ENCODE data around the gene F2R.

The F2R gene

GRCh38 chr5:76697670-76698069 lies 18.3 kb upstream of the F2R start:
- Histone ChIP-seq H3K27me3 (ENCODE audit: control insufficient read depth in 1 of 2, insufficient read depth in 1 of 2, low read length in 2 of 2) (no peaks in the 10 kb centered on the region), H2AFZ (ENCODE audit: low read depth, low read length) (no peak overlapping the region), H3K27ac (ENCODE audit: low read length, poor library complexity, severe bottlenecking) (no peak overlapping the region), H3K4me2 (ENCODE audit: low read length, poor library complexity, severe bottlenecking) (no peak overlapping the region), H4K91ac (ENCODE audit: low read length) (no peak overlapping the region), H3K14ac (ENCODE audit: low read length in 2 of 2) (no peak overlapping the region), H2BK120ac (ENCODE audit: low read depth, low read length) (no peak overlapping the region), H2BK12ac (ENCODE audit: low read length in 2 of 2) (no peak overlapping the region), H3K23ac (ENCODE audit: low read length in 2 of 2) (no peak overlapping the region), H2AK5ac (ENCODE audit: low read length, severe bottlenecking) (no peak overlapping the region), H3K9ac (ENCODE audit: low read length) (no peak overlapping the region), H3K4me1 (ENCODE audit: control insufficient read depth, insufficient read depth, low read depth, low read length) (peaks cover 6% of the 10 kb centered on the region), H3K79me1 (replicated peaks; ENCODE audit: low read length, poor library complexity, severe bottlenecking) (no peaks in the 10 kb centered on the region), H3K36me3 (ENCODE audit: control insufficient read depth in 1 of 2, insufficient read depth in 2 of 2, low read depth in 1 of 2, low read length in 2 of 2) (no peaks in the 10 kb centered on the region), H3K4me3 (ENCODE audit: insufficient read depth in 1 of 2, low read depth in 1 of 2, low read length in 2 of 2) (no peak overlapping the region), H2BK5ac (ENCODE audit: low read depth, low read length, poor library complexity, severe bottlenecking) (no peak overlapping the region), H4K8ac (ENCODE audit: low read length) (no peak overlapping the region), H3K9me3 (ENCODE audit: control insufficient read depth, low read length) (no peaks in the 10 kb centered on the region), H2BK15ac (ENCODE audit: low read depth, poor library complexity, severe bottlenecking) (no peak overlapping the region), H3K18ac (ENCODE audit: low read depth in 1 of 2, low read length in 2 of 2) (no peak overlapping the region), H3K4ac (ENCODE audit: low read depth in 1 of 2, low read length in 2 of 2) (no peak overlapping the region)
- WGBS, result 98% methylated on average over 4 of the region's 5 CpGs
- no peak for DNase-seq

DNA sequence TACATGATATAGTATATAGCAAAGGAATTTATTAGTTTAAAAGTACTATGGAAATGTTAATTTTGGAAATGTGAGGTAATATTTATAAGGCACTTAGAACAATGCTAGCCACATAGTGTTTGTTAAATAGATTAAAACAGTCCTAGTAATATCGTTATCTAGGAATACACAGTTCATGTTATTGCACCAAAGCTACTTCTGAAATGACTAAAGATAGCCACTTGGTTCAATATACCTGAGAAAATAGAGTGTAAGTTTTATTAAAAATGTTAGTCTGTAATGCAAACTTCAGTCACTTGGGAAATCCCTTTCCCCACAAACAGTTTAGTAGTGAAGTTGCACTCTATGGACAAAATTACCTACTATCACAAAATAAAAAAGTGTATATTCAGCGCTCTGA lies 15.4 kb upstream of the F2R start:
- H2BK5ac ChIP-seq (ENCODE audit: low read depth, low read length, poor library complexity, severe bottlenecking), result no peak overlapping the region
- no peak overlapping the region for H4K91ac ChIP-seq (ENCODE audit: low read length)
- H3K4me3 ChIP-seq (ENCODE audit: insufficient read depth in 1 of 2, low read depth in 1 of 2, low read length in 2 of 2), result no peak overlapping the region
- no peaks in the 10 kb centered on the region for H3K27me3 ChIP-seq (ENCODE audit: control insufficient read depth in 1 of 2, insufficient read depth in 1 of 2, low read length in 2 of 2)
- 100% methylated on average over 1 of the region's 2 CpGs for WGBS
- no peak overlapping the region for H4K8ac ChIP-seq (ENCODE audit: low read length)
- H3K9me3 ChIP-seq (ENCODE audit: control insufficient read depth, low read length), result no peaks in the 10 kb centered on the region
- H3K4ac ChIP-seq (ENCODE audit: low read depth in 1 of 2, low read length in 2 of 2), result peak overlapping the region in 1 of 2 experiments; percentile 41
- H3K4me1 ChIP-seq (ENCODE audit: control insufficient read depth, insufficient read depth, low read depth, low read length), result peaks cover 6% of the 10 kb centered on the region
- no peaks in the 10 kb centered on the region for H3K36me3 ChIP-seq (ENCODE audit: control insufficient read depth in 1 of 2, insufficient read depth in 2 of 2, low read depth in 1 of 2, low read length in 2 of 2)
- no peak overlapping the region for H2BK120ac ChIP-seq (ENCODE audit: low read depth, low read length)
- H3K79me1 ChIP-seq (replicated peaks; ENCODE audit: low read length, poor library complexity, severe bottlenecking), result no peaks in the 10 kb centered on the region
- H3K23ac ChIP-seq (ENCODE audit: low read length in 2 of 2), result no peak overlapping the region
- DNase-seq, result no peak
- H3K9ac ChIP-seq (ENCODE audit: low read length), result no peak overlapping the region
- no peak overlapping the region for H2AK5ac ChIP-seq (ENCODE audit: low read length, severe bottlenecking)
- no peak overlapping the region for H3K18ac ChIP-seq (ENCODE audit: low read depth in 1 of 2, low read length in 2 of 2)
- no peak overlapping the region for H2BK15ac ChIP-seq (ENCODE audit: low read depth, poor library complexity, severe bottlenecking)
- no peak overlapping the region for H3K4me2 ChIP-seq (ENCODE audit: low read length, poor library complexity, severe bottlenecking)
- no peak overlapping the region for H3K14ac ChIP-seq (ENCODE audit: low read length in 2 of 2)
- H2BK12ac ChIP-seq (ENCODE audit: low read length in 2 of 2), result no peak overlapping the region
- H3K27ac ChIP-seq (ENCODE audit: low read length, poor library complexity, severe bottlenecking), result no peak overlapping the region
- H2AFZ ChIP-seq (ENCODE audit: low read depth, low read length), result no peak overlapping the region

DNA sequence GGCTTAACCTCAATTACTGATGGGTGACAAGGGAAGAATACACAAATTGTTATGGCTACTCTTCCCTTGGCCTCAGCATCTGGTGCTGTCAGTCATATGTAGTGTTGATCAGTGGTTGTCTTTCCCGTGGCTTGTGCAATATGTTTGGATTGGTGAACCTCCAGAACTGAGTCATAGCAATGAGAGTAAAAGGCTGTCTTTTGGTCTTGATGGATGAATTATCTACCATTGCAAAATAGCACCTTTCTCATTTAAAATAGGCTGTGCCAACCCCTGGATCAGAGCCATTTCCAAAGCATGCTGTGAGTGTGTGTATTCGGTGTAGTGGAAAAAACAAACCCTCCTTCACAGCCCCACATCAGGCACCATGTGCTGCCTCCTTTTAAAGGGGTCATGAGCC lies 14.6 kb upstream of the F2R start:
- no peak overlapping the region for H3K14ac ChIP-seq (ENCODE audit: low read length in 2 of 2)
- peak; percentile 88 for DNase-seq
- peak overlapping the region; percentile 61 for H4K91ac ChIP-seq (ENCODE audit: low read length)
- no peak overlapping the region for H2BK5ac ChIP-seq (ENCODE audit: low read depth, low read length, poor library complexity, severe bottlenecking)
- H3K4ac ChIP-seq (ENCODE audit: low read depth in 1 of 2, low read length in 2 of 2), result peak overlapping the region in 1 of 2 experiments; percentile 81
- H3K27me3 ChIP-seq (ENCODE audit: control insufficient read depth in 1 of 2, insufficient read depth in 1 of 2, low read length in 2 of 2), result no peaks in the 10 kb centered on the region
- peak overlapping the region; percentile 75 for H2AK5ac ChIP-seq (ENCODE audit: low read length, severe bottlenecking)
- peaks cover 6% of the 10 kb centered on the region for H3K4me1 ChIP-seq (ENCODE audit: control insufficient read depth, insufficient read depth, low read depth, low read length)
- H4K8ac ChIP-seq (ENCODE audit: low read length), result peak overlapping the region; percentile 28
- H2BK120ac ChIP-seq (ENCODE audit: low read depth, low read length), result peak overlapping the region; percentile 49
- peak overlapping the region; percentile 17 for H3K27ac ChIP-seq (ENCODE audit: low read length, poor library complexity, severe bottlenecking)
- WGBS, result 33% methylated on average over 2 of the region's 2 CpGs
- H3K18ac ChIP-seq (ENCODE audit: low read depth in 1 of 2, low read length in 2 of 2), result peak overlapping the region; percentile 78 to 79
- no peak overlapping the region for H3K23ac ChIP-seq (ENCODE audit: low read length in 2 of 2)
- no peak overlapping the region for H2BK15ac ChIP-seq (ENCODE audit: low read depth, poor library complexity, severe bottlenecking)
- no peak overlapping the region for H3K4me3 ChIP-seq (ENCODE audit: insufficient read depth in 1 of 2, low read depth in 1 of 2, low read length in 2 of 2)
- H3K36me3 ChIP-seq (ENCODE audit: control insufficient read depth in 1 of 2, insufficient read depth in 2 of 2, low read depth in 1 of 2, low read length in 2 of 2), result no peaks in the 10 kb centered on the region
- H3K4me2 ChIP-seq (ENCODE audit: low read length, poor library complexity, severe bottlenecking), result no peak overlapping the region
- H3K9me3 ChIP-seq (ENCODE audit: control insufficient read depth, low read length), result no peaks in the 10 kb centered on the region
- H2BK12ac ChIP-seq (ENCODE audit: low read length in 2 of 2), result peak overlapping the region in 1 of 2 experiments; percentile 42
- no peaks in the 10 kb centered on the region for H3K79me1 ChIP-seq (replicated peaks; ENCODE audit: low read length, poor library complexity, severe bottlenecking)
- H3K9ac ChIP-seq (ENCODE audit: low read length), result no peak overlapping the region
- H2AFZ ChIP-seq (ENCODE audit: low read depth, low read length), result no peak overlapping the region

- H2BK5ac ChIP-seq (ENCODE audit: low read depth, low read length, poor library complexity, severe bottlenecking), result no peak overlapping the region
- H3K4ac ChIP-seq (ENCODE audit: low read depth in 1 of 2, low read length in 2 of 2), result no peak overlapping the region
- H2AFZ ChIP-seq (ENCODE audit: low read depth, low read length), result no peak overlapping the region
- no peak overlapping the region for H4K8ac ChIP-seq (ENCODE audit: low read length)
- H3K14ac ChIP-seq (ENCODE audit: low read length in 2 of 2), result no peak overlapping the region
- peaks cover 7% of the 10 kb centered on the region for H3K4me1 ChIP-seq (ENCODE audit: control insufficient read depth, insufficient read depth, low read depth, low read length)
- H3K27ac ChIP-seq (ENCODE audit: low read length, poor library complexity, severe bottlenecking), result no peak overlapping the region
- H2BK12ac ChIP-seq (ENCODE audit: low read length in 2 of 2), result no peak overlapping the region
- H4K91ac ChIP-seq (ENCODE audit: low read length), result no peak overlapping the region
- H3K27me3 ChIP-seq (ENCODE audit: control insufficient read depth in 1 of 2, insufficient read depth in 1 of 2, low read length in 2 of 2), result peaks cover 0 to 13% of the 10 kb centered on the region in 2 experiments
- no peak overlapping the region for H2BK15ac ChIP-seq (ENCODE audit: low read depth, poor library complexity, severe bottlenecking)
- H3K79me1 ChIP-seq (replicated peaks; ENCODE audit: low read length, poor library complexity, severe bottlenecking), result no peaks in the 10 kb centered on the region
- H2AK5ac ChIP-seq (ENCODE audit: low read length, severe bottlenecking), result no peak overlapping the region
- 83% methylated on average over 1 of the region's 2 CpGs for WGBS
- DNase-seq, result peak; percentile 28
- no peaks in the 10 kb centered on the region for H3K36me3 ChIP-seq (ENCODE audit: control insufficient read depth in 1 of 2, insufficient read depth in 2 of 2, low read depth in 1 of 2, low read length in 2 of 2)
- H2BK120ac ChIP-seq (ENCODE audit: low read depth, low read length), result no peak overlapping the region
- no peak overlapping the region for H3K18ac ChIP-seq (ENCODE audit: low read depth in 1 of 2, low read length in 2 of 2)
- no peak overlapping the region for H3K9ac ChIP-seq (ENCODE audit: low read length)
- no peak overlapping the region for H3K4me3 ChIP-seq (ENCODE audit: insufficient read depth in 1 of 2, low read depth in 1 of 2, low read length in 2 of 2)
- no peak overlapping the region for H3K23ac ChIP-seq (ENCODE audit: low read length in 2 of 2)
- no peak overlapping the region for H3K4me2 ChIP-seq (ENCODE audit: low read length, poor library complexity, severe bottlenecking)
- no peaks in the 10 kb centered on the region for H3K9me3 ChIP-seq (ENCODE audit: control insufficient read depth, low read length)
Measured at GRCh38 chr5:76703707-76704106, 12.2 kb upstream of the F2R start.

Measured in mesenchymal stem cell (in vitro differentiated cells and primary cell).